Ectodermal cell (in vitro differentiated cells): Measurements from ENCODE around the gene CACNA1H.
"Not testable (repeated sequence)": the region's sequence is repeated elsewhere in the genome, so short reads cannot be mapped to it uniquely, and the experiment has no call there.

ENCODE experiments used
- H3K27ac ChIP-seq: 2 replicates; pipeline ENCODE4 v1.7.0; 2013; ENCODE audit warnings: mild to moderate bottlenecking, low read depth, low read length; ENCODE audit not compliant: insufficient read depth, poor library complexity, severe bottlenecking
- H3K27me3 ChIP-seq: 2 replicates; pipeline ENCODE4 v1.7.0; 2013; ENCODE audit warnings: mild to moderate bottlenecking, low read length; ENCODE audit not compliant: insufficient read depth, control insufficient read depth, poor library complexity, severe bottlenecking
- H3K36me3 ChIP-seq: one replicate; pipeline ENCODE4 v1.7.0; 2013; ENCODE audit warnings: low read length; ENCODE audit not compliant: control insufficient read depth, insufficient read depth
- H3K4me1 ChIP-seq: one replicate; pipeline ENCODE4 v1.7.0; 2013; ENCODE audit warnings: low read length; ENCODE audit not compliant: control insufficient read depth, insufficient read depth
- H3K4me3 ChIP-seq: 2 replicates; pipeline ENCODE4 v1.7.0; 2013; ENCODE audit warnings: low read depth, low read length, control low read depth; ENCODE audit not compliant: insufficient read depth
- H3K9me3 ChIP-seq: 2 replicates; pipeline ENCODE4 v1.7.0; 2013; ENCODE audit warnings: mild to moderate bottlenecking, low read length, moderate library complexity; ENCODE audit not compliant: control insufficient read depth
- WGBS, 2 experiments: methylation state at CpG; one replicate each; pipeline ENCODE4 v1.1.7; 2013; ENCODE audit warnings: missing lambda C conversion rate in 2 of 2; 5-methylcytosine and 5-hydroxymethylcytosine counted together

Gene CACNA1H

DNA sequence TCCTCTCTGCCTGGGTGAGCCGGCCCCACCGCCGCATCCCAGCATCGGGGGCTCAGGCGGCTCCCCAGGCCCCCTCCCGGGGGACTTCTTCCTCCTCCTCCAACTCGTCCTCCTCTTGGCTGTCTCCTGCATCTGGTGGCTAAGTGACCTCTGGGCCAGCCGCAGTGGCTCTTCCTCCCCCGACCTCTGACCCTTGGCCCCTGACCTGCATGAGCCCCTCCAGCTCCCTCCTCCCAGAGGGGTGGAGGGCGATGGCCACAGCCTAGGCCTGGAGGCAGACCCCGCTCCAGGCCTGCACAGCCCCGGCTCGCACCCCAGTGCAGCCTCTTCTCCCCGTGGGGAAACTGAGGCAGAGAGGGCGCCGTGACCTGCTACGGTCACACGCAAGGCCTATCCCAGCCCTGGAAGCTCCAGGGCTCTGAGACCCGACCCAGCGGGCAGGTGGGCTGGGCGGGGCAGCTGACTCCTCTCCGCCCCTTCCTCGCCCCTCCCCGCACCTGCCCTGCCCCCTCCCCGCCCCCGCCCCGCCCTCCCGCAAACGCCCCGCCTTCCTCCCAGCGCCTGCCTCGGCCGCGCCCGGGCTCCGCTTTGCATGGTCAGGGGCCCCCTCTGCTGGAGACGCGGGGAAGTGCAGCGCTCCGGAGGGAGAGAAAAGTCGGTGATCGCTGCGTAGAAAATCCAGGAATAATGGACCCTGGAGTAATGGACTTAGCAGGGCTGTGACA lies 96.3 kb downstream of the CACNA1H start:
- H3K4me1 ChIP-seq, H3K9me3 ChIP-seq, H3K4me3 ChIP-seq, H3K27ac ChIP-seq, H3K36me3 ChIP-seq: not testable (repeated sequence)
- no CpG with 5 or more reads among the region's 43 CpGs for whole genome bisulfite sequencing, 2 experiments
- peaks cover 37% of the 10 kb centered on the region for H3K27me3 ChIP-seq

GRCh38 chr16:1253701-1254364 lies 100.9 kb downstream of the CACNA1H start:
- H3K4me3 ChIP-seq, H3K9me3 ChIP-seq, H3K27ac ChIP-seq, H3K4me1 ChIP-seq, H3K27me3 ChIP-seq, H3K36me3 ChIP-seq: not testable (repeated sequence)
- no CpG with 5 or more reads among the region's 47 CpGs for WGBS, 2 experiments

DNA sequence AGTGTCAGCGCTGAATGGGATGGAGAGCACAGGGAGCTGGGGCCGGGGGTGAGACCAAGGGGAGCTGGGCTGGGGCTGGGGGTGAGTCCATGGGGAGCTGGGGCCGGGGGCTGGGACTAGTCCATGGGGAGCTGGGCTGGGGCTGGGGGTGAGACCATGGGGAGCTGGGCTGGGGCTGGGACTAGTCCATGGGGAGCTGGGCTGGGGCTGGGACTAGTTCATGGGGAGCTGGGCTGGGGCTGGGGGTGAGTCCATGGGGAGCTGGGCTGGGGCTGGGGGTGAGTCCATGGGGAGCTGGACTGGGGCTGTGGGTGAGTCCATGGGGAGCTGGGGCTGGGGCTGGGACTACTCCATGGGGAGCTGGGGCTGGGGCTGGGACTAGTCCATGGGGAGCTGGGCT lies 101.9 kb downstream of the CACNA1H start:
- peaks cover 19% of the 10 kb centered on the region for H3K27me3 ChIP-seq
- H3K4me3 ChIP-seq, H3K36me3 ChIP-seq, H3K9me3 ChIP-seq, H3K4me1 ChIP-seq, H3K27ac ChIP-seq: not testable (repeated sequence)
- WGBS, 2 experiments, result 91 to 95% methylated on average over 3 of the region's 3 CpGs

GRCh38 chr16:1255276-1256122 lies 102.6 kb downstream of the CACNA1H start, which contains the start of gene TPSD1:
TPSD1 (plus strand) TSS chr16:1256069; CDS start chr16:1256281, 212 bp downstream.
- not testable (repeated sequence) for H3K36me3 ChIP-seq, H3K27ac ChIP-seq, H3K4me3 ChIP-seq, H3K4me1 ChIP-seq, H3K9me3 ChIP-seq
- WGBS, 2 experiments, result 79 to 82% methylated on average over 22 to 24 of the region's 26 CpGs
- H3K27me3 ChIP-seq, result peaks cover 26% of the 10 kb centered on the region

GRCh38 chr16:1256296-1256873 lies 103.5 kb downstream of the CACNA1H start:
- not testable (repeated sequence) for H3K4me1 ChIP-seq, H3K27ac ChIP-seq, H3K9me3 ChIP-seq, H3K36me3 ChIP-seq, H3K4me3 ChIP-seq
- 92% methylated on average over 23 of the region's 23 CpGs for WGBS, 2 experiments
- H3K27me3 ChIP-seq, result peaks cover 35% of the 10 kb centered on the region

GRCh38 chr16:1256874-1257322 lies 104.0 kb downstream of the CACNA1H start:
- Histone ChIP-seq H3K27ac (no peak overlapping the region), H3K4me1 (peaks cover 5% of the 10 kb centered on the region), H3K36me3 (no peaks in the 10 kb centered on the region), H3K9me3 (no peaks in the 10 kb centered on the region), H3K4me3 (no peak overlapping the region), H3K27me3 (peaks cover 40% of the 10 kb centered on the region)
- 93 to 94% methylated on average over 22 of the region's 22 CpGs for WGBS, 2 experiments

DNA sequence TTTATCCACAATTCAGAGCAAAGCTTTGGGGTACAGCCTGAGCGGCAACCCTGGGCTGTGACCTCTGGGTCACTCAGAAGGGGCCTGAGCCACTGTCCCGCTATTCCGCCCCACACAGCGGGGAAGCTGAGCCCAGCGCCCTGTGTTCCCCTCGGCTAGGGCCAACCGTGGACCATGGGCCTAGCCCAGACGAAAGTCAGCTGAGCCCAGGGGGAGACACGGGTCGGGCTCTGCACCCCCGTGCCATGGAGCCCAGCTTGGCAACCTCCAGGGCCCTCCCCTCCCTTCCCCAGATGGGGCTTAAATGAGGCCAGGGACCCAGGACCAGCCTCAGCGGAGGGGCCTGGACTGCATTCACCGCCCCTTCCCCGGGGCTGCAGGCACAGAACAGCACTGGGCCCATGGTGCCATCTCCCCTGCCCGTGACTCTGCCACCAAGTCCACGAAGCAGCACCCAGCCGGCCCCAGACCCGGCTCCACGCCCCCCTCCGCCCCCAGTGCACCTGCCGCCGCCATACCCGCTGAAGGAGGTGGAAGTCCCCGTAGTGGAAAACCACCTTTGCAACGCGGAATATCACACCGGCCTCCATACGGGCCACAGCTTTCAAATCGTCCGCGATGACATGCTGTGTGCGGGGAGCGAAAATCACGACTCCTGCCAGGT lies 104.8 kb downstream of the CACNA1H start:
- H3K9me3 ChIP-seq, result no peaks in the 10 kb centered on the region
- H3K27me3 ChIP-seq, result peaks cover 48% of the 10 kb centered on the region
- H3K4me3 ChIP-seq, result no peak overlapping the region
- H3K36me3 ChIP-seq, result no peaks in the 10 kb centered on the region
- no peak overlapping the region for H3K27ac ChIP-seq
- H3K4me1 ChIP-seq, result peaks cover 5% of the 10 kb centered on the region
- 88 to 89% methylated on average over 34 of the region's 34 CpGs for WGBS, 2 experiments

DNA sequence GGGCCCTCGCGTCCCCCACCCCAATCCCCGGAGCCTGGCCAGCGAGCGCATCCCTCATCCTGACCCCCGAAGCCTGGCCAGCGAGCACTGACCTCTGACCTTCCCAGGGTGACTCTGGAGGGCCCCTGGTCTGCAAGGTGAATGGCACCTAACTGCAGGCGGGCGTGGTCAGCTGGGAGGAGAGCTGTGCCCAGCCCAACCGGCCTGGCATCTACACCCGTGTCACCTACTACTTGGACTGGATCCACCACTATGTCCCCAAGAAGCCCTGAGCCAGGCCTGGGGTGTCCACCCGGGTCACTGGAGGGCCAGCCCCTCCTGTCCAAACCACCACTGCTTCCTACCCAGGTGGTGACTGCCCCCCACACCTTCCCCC lies 105.3 kb downstream of the CACNA1H start:
- Histone ChIP-seq H3K9me3 (no peaks in the 10 kb centered on the region), H3K4me3 (no peak overlapping the region), H3K27me3 (peaks cover 45% of the 10 kb centered on the region), H3K27ac (no peak overlapping the region), H3K4me1 (peaks cover 5% of the 10 kb centered on the region), H3K36me3 (no peaks in the 10 kb centered on the region)
- WGBS, 2 experiments, result 88 to 89% methylated on average over 12 of the region's 12 CpGs

- Histone ChIP-seq H3K27me3 (peaks cover 44% of the 10 kb centered on the region), H3K27ac (no peak overlapping the region), H3K4me3 (no peak overlapping the region), H3K36me3 (no peaks in the 10 kb centered on the region), H3K4me1 (peaks cover 5% of the 10 kb centered on the region), H3K9me3 (no peaks in the 10 kb centered on the region)
- 41 to 43% methylated on average over 42 of the region's 42 CpGs for WGBS, 2 experiments
Measured at GRCh38 chr16:1258906-1259759, 106.2 kb downstream of the CACNA1H start.
